Uterus (tissue), 2 donors: ENCODE results near the gene INTS1.

Source experiments
- POLR2A ChIP-seq, 2 donors: fragments of 450-650 bp; IDR thresholded peaks; one replicate each; pipeline ENCODE4 v1.6.1; 2016; ENCODE audit warnings: antibody characterized with exemption in 2 of 2, mild to moderate bottlenecking in 1 of 2, moderate library complexity in 1 of 2
- TF ChIP-seq, protein P1 (sequence below), 4 experiments: fragments of 200-600 bp in 2 of 4; fragments of 450-650 bp in 2 of 4; sonication (generic) in 2 of 4; IDR thresholded peaks; one replicate each; pipeline ENCODE4 v1.5.1; 2016 to 2019; ENCODE audit warnings: antibody characterized with exemption in 4 of 4, mild to moderate bottlenecking in 2 of 4, moderate library complexity in 1 of 4

- TF ChIP-seq, protein P1, sequence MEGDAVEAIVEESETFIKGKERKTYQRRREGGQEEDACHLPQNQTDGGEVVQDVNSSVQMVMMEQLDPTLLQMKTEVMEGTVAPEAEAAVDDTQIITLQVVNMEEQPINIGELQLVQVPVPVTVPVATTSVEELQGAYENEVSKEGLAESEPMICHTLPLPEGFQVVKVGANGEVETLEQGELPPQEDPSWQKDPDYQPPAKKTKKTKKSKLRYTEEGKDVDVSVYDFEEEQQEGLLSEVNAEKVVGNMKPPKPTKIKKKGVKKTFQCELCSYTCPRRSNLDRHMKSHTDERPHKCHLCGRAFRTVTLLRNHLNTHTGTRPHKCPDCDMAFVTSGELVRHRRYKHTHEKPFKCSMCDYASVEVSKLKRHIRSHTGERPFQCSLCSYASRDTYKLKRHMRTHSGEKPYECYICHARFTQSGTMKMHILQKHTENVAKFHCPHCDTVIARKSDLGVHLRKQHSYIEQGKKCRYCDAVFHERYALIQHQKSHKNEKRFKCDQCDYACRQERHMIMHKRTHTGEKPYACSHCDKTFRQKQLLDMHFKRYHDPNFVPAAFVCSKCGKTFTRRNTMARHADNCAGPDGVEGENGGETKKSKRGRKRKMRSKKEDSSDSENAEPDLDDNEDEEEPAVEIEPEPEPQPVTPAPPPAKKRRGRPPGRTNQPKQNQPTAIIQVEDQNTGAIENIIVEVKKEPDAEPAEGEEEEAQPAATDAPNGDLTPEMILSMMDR (IDR thresholded peaks at IDR 0.05): no peak
- no peak for TF ChIP-seq POLR2A (IDR thresholded peaks at IDR 0.05)
Measured at GRCh38 chr7:1514407-1514806, 10.2 kb upstream of the INTS1 start.
